Measurements from ENCODE around the gene RIPOR3. TPM values are rescaled to one million over a fixed set of nuclear protein-coding genes. Genes with fewer than 3 reads are reported as not detected.

The RIPOR3 gene
- total and polyA plus RNA-seq, 4 donors, result 4.3 to 9.9 (median 7.7) TPM

- Histone ChIP-seq H3K27me3 (ENCODE audit: control insufficient read depth in 3 of 3, insufficient read depth in 3 of 3, low read length in 2 of 3) (no peaks in the 10 kb centered on the region), H3K9ac (ENCODE audit: insufficient read depth in 1 of 2, low read length in 2 of 2) (no peak overlapping the region), H3K4me3 (no peak overlapping the region), H3K27ac (ENCODE audit: low read depth in 1 of 2, low read length in 1 of 2) (no peak overlapping the region), H3K4me1 (ENCODE audit: control insufficient read depth in 5 of 5, insufficient read depth in 5 of 5, low read length in 5 of 5) (peaks cover 0 to 5% (median 0%) of the 10 kb centered on the region in 5 donors), H3K9me3 (ENCODE audit: control insufficient read depth in 4 of 4, insufficient read depth in 3 of 4, low read length in 3 of 4) (no peaks in the 10 kb centered on the region), H3K36me3 (ENCODE audit: control insufficient read depth in 4 of 4, insufficient read depth in 4 of 4, low read length in 4 of 4) (no peaks in the 10 kb centered on the region)
- DNase-seq (no peak), ATAC-seq (ENCODE audit: insufficient read depth, low FRiP score) (no peak)
- TF ChIP-seq CTCF (IDR thresholded peaks at IDR 0.05; ENCODE audit: control extremely low read depth, extremely low read depth), result no peak
- WGBS, 2 donors, result 55 to 62% methylated on average over 12 of the region's 12 CpGs
Measured at GRCh38 chr20:50681359-50682064, 9.8 kb downstream of the RIPOR3 start.

- no peak overlapping the region for H3K4me3 ChIP-seq
- no peak overlapping the region for H3K9ac ChIP-seq (ENCODE audit: insufficient read depth in 1 of 2, low read length in 2 of 2)
- H3K27me3 ChIP-seq (ENCODE audit: control insufficient read depth in 3 of 3, insufficient read depth in 3 of 3, low read length in 2 of 3), result no peaks in the 10 kb centered on the region
- H3K4me1 ChIP-seq (ENCODE audit: control insufficient read depth in 5 of 5, insufficient read depth in 5 of 5, low read length in 5 of 5), result peaks cover 0 to 5% (median 0%) of the 10 kb centered on the region in 5 donors
- ATAC-seq (ENCODE audit: insufficient read depth, low FRiP score) (no peak), DNase-seq (no peak)
- no peak overlapping the region for H3K27ac ChIP-seq (ENCODE audit: low read depth in 1 of 2, low read length in 1 of 2)
- H3K36me3 ChIP-seq (ENCODE audit: control insufficient read depth in 4 of 4, insufficient read depth in 4 of 4, low read length in 4 of 4), result no peaks in the 10 kb centered on the region
- WGBS, 2 donors, result 82 to 90% methylated on average over 19 of the region's 19 CpGs
- no peak for TF ChIP-seq CTCF (IDR thresholded peaks at IDR 0.05; ENCODE audit: control extremely low read depth, extremely low read depth)
- no peaks in the 10 kb centered on the region for H3K9me3 ChIP-seq (ENCODE audit: control insufficient read depth in 4 of 4, insufficient read depth in 3 of 4, low read length in 3 of 4)
Measured at GRCh38 chr20:50680105-50680960, 11.0 kb downstream of the RIPOR3 start.

- H3K36me3 ChIP-seq (ENCODE audit: control insufficient read depth in 4 of 4, insufficient read depth in 4 of 4, low read length in 4 of 4), result no peaks in the 10 kb centered on the region
- no peak overlapping the region for H3K9ac ChIP-seq (ENCODE audit: insufficient read depth in 1 of 2, low read length in 2 of 2)
- H3K9me3 ChIP-seq (ENCODE audit: control insufficient read depth in 4 of 4, insufficient read depth in 3 of 4, low read length in 3 of 4), result no peaks in the 10 kb centered on the region
- H3K4me1 ChIP-seq (ENCODE audit: control insufficient read depth in 5 of 5, insufficient read depth in 5 of 5, low read length in 5 of 5), result peaks cover 0 to 5% (median 0%) of the 10 kb centered on the region in 5 donors
- no peak overlapping the region for H3K4me3 ChIP-seq
- no peak overlapping the region for H3K27ac ChIP-seq (ENCODE audit: low read depth in 1 of 2, low read length in 1 of 2)
- ATAC-seq (ENCODE audit: insufficient read depth, low FRiP score) (no peak), DNase-seq (no peak)
- no peak for TF ChIP-seq CTCF (IDR thresholded peaks at IDR 0.05; ENCODE audit: control extremely low read depth, extremely low read depth)
- WGBS, 2 donors, result 69 to 85% methylated on average over 5 of the region's 5 CpGs
- no peaks in the 10 kb centered on the region for H3K27me3 ChIP-seq (ENCODE audit: control insufficient read depth in 3 of 3, insufficient read depth in 3 of 3, low read length in 2 of 3)
Measured at GRCh38 chr20:50679753-50680104, 11.6 kb downstream of the RIPOR3 start.

Measured in lung (tissue), 12 donors.